NCI-H1048 (cell line): ENCODE measurements around the gene ELMOD3.
"Not testable (repeated sequence)": the region's sequence is repeated elsewhere in the genome, so short reads cannot be mapped to it uniquely, and the experiment has no call there.

Source experiments
- DNase-seq: peaks from one replicate; lab custom pipeline; 2025; lab: John Stamatoyannopoulos, UW

ELMOD3 gene

DNA sequence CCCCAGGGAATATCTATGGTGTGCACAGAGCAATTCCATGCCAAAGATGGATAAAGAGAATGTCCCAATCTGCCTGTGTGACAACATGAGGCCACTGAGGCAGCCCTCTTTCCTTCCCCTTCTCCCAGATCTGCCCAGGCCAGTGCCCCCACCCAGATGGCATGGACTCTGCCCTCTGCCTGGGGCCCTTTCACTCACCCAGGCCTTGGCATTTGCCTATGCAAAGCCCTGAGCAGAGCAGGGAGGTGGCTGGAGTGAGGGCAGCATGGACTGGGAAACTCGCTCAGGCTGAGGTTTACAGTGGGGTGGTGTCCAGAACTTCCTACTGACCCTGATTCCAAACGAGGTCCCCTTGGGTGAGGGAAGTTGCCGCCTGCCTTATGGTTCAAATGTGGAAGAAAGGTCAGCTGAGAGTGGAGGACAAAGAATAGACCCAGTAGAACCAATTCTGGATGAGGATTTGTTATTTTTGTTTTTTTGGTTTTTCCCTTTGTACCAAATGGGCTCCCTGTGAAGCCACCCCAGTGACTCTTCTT lies 72.8 kb downstream of the ELMOD3 start:
- DNase-seq = no peak

DNA sequence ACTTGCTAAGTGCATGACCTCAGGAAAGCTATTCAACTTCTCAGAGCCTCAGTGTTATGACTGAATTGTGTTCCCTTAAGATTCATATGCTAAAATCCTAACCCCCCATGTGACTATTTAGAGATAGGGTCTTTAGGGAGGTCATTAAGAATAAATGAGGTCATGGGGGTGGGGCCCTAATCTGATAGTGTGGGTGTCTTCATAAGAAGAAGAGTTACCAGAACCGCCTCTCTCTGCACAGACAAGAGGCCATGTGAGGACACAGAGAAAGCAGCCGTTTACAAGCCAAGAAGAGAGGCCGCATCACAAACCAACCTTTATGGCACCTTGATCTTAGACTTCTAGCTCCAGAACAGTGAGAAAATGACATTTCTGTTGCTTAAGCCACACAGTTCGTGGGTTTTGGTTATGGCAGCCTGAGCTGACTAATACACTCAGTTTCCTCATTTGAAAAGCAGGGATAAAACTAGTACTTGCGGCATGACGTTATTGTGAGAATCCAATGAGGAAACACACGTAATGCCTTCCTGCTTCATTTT lies 73.8 kb downstream of the ELMOD3 start:
- no peak for DNase-seq

DNA sequence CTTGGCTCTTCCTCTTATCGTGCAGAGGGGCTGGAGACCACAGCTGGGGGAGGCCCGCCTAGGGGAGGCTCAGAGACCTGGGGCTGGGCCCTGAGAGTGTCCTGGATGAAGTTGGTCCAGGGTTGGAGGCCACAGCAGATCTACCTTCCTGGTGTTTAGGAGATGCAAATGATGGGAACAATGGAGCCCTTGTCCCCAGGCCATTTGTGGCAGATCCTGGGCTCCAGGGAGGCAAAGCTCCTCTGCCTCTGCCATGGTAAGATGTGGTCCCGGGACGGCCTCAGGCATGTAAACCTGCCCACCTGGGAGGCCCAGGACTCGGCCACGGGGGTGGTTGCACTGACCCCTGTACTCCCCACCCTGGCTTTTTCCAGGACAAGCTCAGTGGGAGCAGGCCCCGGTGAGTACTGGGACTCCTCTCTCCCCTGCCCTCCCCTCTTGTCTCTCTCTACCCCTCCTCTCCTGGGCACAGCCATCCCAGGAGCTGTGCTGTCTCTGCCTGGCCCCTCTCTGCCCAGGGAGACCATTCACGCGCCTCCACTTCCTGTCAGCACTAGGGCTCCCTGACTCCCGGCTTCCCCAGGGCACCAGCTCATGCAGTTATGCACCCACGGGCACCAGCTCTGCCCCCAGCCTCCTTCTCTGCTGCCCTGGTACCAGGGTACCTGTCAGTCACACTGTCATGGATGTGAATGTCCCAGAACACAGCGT lies 74.8 kb downstream of the ELMOD3 start:
- DNase-seq = peak; percentile 28

DNA sequence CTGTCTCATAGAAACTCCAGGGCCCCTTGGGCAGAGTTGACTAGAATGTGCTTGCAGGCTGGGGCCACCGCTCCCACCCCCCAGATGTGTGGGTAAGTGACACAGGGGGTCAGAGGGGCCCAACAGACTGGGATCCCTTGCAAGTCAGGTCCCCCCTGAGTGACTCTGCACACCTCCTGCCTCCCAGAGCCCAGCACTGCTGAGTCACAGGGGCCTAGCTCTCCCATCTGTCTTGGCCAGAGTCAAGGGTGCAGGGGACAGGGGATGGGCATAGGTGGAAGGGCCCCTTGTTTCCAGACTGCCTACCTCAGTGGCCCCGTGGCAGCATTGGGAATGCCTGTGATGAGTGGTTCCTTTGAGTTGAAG lies 75.3 kb downstream of the ELMOD3 start:
- DNase-seq = no peak

DNA sequence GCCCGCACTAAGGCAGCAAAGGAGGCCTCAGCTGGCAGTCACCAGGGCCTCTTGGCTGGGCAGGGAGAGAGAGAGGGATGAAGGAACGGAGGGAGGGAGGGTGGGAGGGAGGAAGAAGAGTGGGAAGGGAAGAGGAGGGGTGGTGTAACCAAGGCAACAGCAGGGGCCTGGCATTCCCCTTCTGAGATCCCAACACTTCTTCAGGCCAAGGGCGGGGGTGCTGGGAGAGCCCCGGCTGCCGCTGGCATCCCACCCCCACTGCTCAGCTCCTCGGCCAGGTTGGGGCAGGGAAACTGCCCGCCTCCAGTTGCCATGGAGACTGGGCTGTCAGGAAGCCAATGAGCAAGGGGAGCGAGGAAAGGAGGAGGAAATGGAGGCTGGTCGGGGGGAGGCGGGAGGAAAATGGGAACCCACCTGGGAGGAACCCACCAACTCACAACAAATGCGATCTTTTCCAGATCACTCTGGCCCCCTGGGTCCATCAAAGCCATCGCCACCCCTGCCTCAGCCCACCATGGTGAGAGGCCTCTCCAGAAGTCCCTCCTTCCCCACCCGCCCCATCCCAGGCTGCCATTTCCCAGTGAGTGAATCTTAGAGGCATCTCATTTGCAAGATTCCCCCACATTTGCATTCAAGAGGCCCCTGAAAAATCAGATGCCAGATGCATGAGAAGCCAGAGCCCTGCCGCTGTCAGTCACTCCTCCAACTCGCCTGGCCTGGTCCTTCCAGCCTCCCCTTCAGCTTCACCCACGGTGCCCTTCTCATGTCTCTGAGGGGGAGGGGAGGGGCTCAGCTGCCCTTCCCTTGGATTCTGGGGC lies 76.4 kb downstream of the ELMOD3 start:
- peak; percentile 18 for DNase-seq

DNA sequence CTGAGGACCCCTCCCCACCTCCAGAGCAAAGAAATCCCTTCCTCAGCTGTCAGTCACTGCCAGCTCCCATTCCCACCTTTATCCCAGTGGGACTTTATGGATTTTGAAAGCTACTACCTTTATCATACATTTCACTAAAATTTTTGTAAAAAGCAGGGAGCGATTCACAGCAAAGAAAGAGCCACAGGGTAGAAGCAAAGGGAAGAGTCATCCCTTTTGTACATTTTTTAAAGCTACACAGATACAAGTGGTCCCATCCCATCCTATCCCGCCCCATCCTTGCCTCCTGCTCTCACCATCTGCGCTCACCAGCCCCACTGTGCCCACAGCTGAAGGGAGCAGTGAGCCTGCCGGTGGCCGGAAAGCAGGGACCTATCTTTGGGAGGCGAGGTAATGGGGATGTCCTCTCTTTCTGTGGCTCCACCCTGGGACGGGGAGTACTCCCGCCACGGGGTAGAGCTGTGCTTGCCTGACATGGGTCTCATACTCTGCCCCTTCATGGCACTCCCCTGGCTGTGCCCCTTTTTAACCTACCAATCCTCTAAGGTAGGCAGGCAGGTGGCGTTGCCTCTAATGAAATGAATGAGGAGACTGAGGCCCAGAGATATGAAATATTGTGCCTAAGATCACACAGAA lies 77.1 kb downstream of the ELMOD3 start:
- DNase-seq = no peak

DNA sequence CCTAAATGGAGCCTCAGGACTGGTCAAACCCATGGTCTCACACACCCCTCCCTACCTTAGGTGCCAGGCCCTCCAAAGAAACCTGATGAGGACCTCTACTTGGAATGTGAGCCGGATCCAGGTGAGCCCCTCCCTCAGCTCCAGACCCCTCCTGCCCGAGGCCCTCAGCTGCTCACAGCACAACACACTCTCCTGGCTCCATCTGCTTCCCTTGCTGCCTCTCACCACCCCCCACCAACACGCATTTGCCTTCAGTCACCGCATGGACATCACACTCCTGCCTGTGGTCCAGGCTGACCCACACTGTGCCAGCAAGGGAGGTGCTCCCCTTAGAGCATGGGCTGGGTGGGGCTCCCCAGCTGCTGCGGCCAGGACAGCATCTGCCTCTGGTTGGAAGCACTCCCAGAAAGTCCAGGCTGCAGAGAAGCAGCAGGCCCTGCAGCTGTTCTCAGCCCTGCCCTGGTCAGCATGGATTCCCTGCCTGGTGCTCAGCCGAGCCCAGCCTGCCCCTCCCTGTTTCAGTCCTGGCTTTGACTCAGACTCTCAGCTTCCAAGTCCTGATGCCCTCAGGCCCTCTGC lies 79.0 kb downstream of the ELMOD3 start:
- no peak for DNase-seq

DNA sequence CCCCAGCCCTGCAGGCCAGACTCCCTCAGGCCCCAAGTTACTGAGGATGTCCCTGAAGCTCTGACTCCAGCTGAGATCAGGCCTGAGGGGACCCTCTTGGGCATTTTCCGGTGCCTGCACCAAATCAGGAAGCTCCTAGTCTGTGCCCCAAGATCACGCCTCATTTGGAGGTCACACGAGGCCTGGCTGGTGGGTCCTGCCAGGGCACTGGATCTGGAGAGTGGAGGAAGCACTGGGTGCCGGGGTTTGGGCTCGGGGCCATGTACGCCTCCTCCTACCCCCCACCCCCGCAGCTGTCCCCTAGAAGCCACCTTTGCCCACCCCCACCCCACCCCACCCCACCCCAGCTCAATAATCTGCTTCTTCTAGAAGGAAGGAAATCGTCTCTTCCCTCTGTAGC lies 80.1 kb downstream of the ELMOD3 start:
- DNase-seq = no peak

DNA sequence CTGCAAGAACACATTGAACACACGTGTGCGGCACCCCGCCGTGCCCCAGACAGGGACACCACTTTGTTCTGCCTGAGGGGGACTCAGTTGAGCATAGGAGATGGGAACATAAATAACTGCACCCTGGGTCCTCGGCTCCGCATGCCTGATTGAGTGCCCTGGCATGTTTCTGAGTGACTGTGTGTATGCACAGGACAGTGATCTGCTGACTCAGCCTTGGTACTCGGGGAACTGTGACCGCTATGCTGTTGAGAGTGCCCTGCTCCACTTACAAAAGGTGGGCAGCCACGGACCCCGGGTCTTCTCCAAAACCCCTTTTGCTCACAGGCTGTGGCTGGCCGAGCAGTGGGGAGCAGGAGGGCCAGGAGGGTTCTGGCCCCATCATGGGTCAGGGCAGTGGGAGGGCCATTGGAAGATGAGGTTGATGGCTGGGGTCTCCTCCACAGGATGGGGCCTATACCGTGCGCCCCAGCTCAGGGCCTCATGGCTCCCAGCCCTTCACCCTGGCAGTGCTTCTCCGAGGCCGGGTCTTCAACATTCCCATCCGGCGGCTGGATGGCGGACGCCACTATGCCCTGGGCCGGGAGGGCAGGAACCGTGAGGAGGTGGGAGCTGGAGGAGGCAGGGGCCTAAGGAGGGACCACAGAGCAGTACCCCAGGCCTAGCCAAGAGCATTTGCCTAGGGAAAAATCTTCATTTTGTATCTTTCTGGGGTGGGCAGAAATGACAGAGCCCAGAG lies 80.8 kb downstream of the ELMOD3 start:
- no peak for DNase-seq

DNA sequence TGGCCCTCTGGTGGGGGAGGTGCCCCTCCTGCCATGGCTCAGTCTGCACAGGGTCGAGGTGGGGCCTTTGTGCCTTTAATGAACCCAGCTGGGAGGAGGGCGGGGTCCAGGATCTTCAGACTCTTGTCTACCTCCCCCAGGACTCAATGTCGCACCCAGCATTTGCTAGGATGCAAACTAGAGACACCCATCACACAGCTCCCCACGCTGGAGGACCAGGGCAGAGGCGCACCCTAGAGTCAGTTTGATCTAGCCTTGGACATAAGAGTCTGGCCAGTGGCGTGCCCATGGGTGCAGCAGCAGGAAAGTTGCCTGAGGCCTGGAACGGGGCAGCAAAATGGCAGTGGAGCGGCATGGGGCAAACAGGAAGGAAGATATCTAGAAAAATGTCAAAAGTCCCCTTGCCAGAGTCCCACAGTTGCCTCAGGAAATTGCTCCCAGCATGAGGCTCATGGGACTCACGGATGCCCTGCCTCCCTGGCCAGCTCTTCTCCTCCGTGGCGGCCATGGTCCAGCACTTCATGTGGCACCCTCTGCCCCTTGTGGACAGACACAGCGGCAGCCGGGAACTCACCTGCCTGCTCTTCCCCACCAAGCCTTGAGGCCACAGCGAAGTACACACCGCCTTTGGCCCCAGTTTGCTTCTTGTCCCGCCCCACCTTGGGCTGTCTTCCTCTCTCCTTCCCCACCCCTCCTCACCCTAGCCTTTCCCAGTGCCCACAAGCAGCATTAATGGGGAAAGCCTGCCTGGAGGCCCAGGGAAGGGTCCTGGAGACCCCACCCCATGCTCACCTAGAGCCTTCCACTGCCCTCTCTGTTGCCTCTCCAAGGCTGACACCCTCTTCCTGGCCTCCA lies 81.6 kb downstream of the ELMOD3 start:
- no peak for DNase-seq

DNA sequence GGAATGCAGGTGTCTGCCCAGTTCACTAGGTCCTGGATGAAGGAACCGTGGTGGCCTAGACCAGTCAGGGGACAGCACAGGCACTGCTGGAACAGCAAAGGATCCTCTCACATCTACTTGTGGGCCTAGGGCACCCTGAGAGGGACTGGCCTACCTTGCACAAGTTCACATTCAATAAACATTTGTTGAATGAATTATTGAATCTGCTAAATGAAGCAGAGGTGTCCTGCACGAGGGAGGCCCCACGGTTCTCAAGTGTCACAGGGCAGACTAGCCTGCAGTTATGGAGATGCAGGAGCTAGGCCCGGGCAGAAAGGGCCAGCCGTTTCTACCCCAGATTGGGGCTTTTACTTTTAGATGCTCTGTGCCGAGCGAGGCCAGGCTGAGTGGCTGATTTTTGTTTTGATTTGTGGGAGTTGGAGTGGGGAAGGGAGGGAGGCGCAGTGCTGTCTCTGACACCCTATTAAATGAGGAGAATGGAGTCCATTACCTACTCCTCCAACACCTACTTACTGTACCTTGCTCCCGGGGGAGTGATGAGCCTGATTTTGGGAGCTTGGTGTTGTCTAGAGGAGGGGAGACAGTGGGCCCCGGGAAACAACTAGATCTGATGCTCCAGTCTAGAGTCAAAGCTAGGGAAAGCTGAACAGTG lies 82.4 kb downstream of the ELMOD3 start:
- DNase-seq = no peak

DNA sequence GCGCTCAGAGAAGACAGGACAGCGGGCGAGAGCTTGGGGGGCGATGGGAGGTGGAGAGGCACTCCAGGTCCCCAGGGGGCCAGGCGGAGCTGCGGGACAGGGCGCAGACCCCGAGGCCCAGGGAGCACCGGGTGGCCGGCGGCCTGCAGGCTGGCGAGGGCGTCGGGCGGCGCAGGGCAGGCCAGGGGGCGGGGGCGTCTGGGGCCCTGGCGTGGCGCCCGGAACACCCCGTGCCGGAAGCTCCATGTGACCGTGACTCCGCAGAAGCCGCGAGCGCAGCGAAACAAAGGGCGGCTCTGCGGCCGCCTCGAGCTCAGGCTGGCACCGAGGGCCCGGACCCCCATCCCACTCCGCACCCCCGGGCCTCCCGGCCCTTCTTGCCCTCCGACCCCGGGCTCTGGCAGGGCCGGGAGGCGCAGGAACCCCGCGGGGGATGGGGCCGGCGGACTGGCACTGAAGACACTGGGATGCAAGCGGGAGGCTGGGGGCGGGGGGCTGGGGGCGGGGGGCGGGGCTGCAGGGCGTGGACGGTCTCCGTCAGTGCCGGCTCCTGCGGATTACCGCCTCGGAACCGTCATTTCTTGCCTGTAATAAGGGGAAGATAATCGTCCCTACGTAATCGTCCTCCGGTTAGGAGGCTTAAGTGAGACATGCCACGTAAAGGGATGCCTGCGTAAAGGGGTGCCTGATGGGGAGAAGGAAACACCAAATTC lies 83.1 kb downstream of the ELMOD3 start:
- DNase-seq = no peak

DNA sequence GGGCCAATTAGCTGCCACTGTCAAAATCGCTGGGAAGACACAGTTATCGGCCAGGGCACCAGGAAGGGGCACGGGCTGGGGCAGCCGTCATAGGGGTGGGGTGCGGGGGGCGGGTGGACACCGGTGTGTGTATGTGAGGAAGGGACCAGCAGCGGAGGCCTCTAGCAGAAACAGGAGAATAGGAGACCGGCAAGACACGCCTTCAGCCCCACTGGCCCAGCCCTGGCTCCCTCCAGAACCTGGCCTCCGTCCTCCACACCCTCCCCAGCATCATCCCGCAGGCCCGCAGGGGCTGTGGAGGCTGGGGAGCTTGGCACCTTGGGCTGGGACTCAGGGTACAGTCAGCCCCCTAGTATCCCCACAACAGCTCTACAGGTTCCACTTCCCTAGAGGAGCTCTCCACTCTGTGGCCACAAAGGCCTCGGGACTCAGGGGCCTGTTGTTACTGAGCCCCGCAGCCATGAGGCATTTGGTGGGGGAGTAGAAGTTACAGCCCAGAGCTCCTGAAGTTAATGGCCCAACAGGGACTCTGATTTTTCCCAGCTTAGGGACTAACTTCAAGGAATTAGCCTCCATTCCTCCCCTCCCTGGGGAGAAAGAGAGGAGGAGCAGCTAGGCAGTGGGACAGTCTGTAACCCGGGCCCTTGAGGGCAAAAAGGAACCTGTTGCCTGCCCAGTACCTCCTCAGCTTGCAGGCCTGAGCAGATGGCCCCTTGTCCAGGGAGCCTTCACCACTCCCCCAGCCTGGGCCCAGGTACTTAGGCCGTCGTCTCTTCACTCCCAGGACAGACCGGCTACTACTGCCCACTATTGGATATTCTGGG lies 83.8 kb downstream of the ELMOD3 start:
- DNase-seq = no peak

DNA sequence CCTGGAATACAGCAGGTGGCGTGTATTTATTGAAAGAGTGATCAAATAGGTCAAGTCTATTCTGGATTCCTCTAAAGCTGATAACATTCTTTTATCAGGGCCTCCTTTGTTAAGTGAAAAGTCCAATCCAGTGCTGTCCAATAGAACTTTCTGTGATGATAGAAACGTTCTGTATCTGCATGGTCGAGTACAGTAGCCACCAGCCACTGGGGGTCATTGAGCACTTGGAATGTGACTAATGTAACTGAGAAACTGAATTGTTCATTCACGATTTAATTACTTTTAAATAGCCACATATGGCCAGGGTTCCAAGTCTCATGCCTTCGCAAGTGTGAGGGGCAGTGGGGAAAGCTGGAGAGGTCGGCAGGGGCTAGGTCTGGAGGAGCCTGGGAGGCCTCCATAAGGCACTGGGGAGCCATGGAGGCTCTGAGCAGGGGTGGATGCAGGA lies 84.5 kb downstream of the ELMOD3 start:
- DNase-seq = no peak

DNA sequence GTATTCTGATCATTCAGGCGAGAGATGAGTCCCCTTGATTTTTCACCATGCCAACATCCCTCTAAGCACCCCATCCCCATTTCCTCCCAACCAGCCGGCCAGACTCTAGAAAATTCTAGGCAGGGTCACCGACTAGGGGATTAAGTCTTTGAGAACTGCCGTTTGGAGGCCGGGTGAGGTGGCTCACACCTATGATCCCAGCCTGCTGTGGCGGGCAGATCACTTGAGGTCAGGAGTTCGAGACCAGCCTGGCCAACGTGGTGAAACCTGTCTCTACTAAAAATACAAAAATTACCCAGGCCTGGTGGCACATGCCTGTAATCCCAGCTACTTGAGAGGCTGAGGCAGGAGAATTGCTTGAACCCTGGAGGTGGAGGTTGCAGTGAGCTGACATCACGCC lies 85.0 kb downstream of the ELMOD3 start:
- not testable (repeated sequence) for DNase-seq

DNA sequence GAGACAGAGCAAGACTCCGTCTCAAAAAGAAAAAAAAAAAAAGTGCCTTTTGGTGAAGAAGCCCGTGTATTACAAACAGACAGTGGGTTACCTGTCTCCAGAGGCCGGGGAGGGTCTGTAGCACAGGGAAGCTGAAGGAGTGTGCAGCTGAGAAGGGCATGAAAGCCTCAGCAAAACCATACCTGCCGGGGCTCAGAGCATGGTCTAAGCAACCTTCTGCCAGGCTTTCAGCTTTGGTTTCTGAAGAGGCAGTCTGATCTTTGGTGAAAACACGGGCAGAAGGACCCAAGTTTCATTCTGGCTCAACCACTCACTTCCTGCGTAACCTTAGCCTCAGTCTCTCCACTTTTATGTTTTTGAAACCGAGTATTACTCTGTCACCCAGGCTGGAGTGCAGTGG lies 85.4 kb downstream of the ELMOD3 start:
- DNase-seq = no peak

DNA sequence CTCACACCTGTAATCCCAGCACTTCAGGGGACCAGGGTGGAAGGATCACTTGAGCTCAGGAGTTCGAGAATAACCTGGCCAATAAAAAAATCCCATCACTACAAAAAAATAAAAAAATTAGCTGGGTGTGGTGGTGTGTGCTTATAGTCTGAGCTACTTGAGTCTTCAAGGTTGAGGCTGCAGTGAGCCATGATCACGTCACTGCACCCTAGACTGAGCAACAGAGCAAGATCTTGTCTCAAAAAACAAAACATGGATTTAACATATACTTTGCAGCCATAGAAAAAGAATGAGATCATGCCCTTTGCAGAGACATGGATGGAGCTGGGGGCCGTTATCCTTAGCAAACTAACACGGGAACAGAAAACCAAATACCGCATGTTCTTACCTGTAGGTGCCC lies 86.2 kb downstream of the ELMOD3 start:
- no peak for DNase-seq
